ENCODE measurements around the gene CCDC92.

CCDC92 gene

GRCh38 chr12:124000111-124000510, 27.5 kb upstream of the CCDC92 start:
- no peaks in the 10 kb centered on the region for H3K27me3 ChIP-seq (ENCODE audit: control insufficient read depth, insufficient read depth, low read length)
- H3K4me1 ChIP-seq (ENCODE audit: control insufficient read depth, insufficient read depth, low read length): peaks cover 3% of the 10 kb centered on the region
- no peak overlapping the region for H3K4me3 ChIP-seq (ENCODE audit: low read length)
- H3K9ac ChIP-seq (ENCODE audit: low read depth, low read length): no peak overlapping the region
- H3K36me3 ChIP-seq (ENCODE audit: insufficient read depth, low read length): peaks cover 17% of the 10 kb centered on the region
- H3K9me3 ChIP-seq (replicated peaks; ENCODE audit: low read length): no peaks in the 10 kb centered on the region
- H3K4me2 ChIP-seq (ENCODE audit: low read length): no peak overlapping the region

DNA sequence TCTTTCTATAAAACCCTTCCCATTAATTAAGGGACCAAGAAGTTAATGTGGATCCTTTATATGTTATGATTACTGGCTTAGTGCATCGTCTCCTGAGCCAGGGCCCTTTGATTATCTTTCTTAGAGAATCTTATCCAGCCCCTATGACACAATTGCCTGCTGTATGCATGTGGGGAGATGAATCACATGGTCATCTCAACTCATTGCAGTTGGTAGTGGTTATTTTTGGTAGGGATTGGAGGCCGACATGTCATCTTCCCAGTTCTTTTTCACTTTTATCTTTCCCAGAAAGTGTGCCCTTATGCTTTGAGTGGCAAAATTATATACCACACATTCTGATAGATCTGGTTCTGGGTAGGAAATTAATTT, 26.3 kb upstream of the CCDC92 start:
- H3K9me3 ChIP-seq (replicated peaks; ENCODE audit: low read length): no peaks in the 10 kb centered on the region
- H3K36me3 ChIP-seq (ENCODE audit: insufficient read depth, low read length): peaks cover 15% of the 10 kb centered on the region
- no peak overlapping the region for H3K4me2 ChIP-seq (ENCODE audit: low read length)
- no peak overlapping the region for H3K9ac ChIP-seq (ENCODE audit: low read depth, low read length)
- H3K27me3 ChIP-seq (ENCODE audit: control insufficient read depth, insufficient read depth, low read length): no peaks in the 10 kb centered on the region
- H3K4me3 ChIP-seq (ENCODE audit: low read length): no peak overlapping the region
- H3K4me1 ChIP-seq (ENCODE audit: control insufficient read depth, insufficient read depth, low read length): peaks cover 11% of the 10 kb centered on the region

DNA sequence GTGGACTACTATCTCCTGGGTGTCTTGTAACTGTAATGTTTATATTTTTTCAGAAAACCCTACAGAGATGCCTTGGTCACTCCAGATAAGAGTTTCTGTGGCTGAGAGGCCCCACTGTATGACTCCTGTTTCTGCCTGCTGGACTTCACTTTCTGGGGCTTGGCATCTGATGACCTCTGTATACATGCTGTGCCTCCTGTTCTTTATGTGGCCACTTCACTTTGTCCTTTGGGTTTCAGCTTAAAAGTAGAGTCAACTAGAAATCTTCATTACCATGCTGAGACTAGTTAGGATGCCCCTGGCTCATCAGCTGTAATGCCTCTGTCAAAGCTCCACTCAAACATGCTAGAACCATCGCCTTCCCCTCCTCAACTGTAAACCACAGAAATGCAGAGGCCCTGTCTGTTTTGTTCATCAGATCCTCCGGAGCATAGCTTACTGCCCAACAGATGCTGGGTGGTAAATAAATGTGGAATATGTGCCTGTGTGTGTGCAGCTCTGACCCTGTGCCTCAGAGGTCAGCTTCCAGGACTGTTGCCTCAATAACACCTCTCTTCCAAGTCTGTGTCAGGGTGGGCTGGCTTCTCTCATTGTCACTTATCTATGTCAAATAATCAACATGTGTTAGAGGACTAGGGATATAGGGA, 25.8 kb upstream of the CCDC92 start:
- Histone ChIP-seq H3K9ac (ENCODE audit: low read depth, low read length) (no peak overlapping the region), H3K27me3 (ENCODE audit: control insufficient read depth, insufficient read depth, low read length) (no peaks in the 10 kb centered on the region), H3K4me1 (ENCODE audit: control insufficient read depth, insufficient read depth, low read length) (peaks cover 11% of the 10 kb centered on the region), H3K36me3 (ENCODE audit: insufficient read depth, low read length) (peaks cover 13% of the 10 kb centered on the region), H3K9me3 (replicated peaks; ENCODE audit: low read length) (no peaks in the 10 kb centered on the region), H3K4me3 (ENCODE audit: low read length) (no peak overlapping the region), H3K4me2 (ENCODE audit: low read length) (no peak overlapping the region)

DNA sequence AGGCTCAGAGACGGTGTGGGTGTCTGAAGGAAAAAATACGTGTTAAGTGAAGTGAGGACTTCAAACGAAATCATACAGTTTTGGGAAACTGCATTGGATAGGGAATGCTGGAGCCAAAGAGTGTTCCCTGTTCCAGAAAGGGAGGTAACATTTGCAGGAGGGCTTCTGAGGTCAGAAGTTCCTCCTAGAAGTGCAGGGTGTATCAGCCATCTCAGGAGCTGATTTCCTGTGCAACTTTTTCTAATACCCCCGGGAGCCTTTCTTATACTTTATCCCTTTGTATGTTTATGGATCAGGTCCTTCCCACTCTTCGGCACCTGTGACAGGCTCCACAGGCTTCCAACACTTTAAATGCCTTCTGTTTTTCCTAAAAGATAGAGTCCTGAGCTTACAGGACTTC, 25.3 kb upstream of the CCDC92 start:
- no peaks in the 10 kb centered on the region for H3K9me3 ChIP-seq (replicated peaks; ENCODE audit: low read length)
- H3K27me3 ChIP-seq (ENCODE audit: control insufficient read depth, insufficient read depth, low read length): no peaks in the 10 kb centered on the region
- H3K36me3 ChIP-seq (ENCODE audit: insufficient read depth, low read length): peaks cover 18% of the 10 kb centered on the region
- peaks cover 11% of the 10 kb centered on the region for H3K4me1 ChIP-seq (ENCODE audit: control insufficient read depth, insufficient read depth, low read length)
- H3K9ac ChIP-seq (ENCODE audit: low read depth, low read length): no peak overlapping the region
- no peak overlapping the region for H3K4me2 ChIP-seq (ENCODE audit: low read length)
- no peak overlapping the region for H3K4me3 ChIP-seq (ENCODE audit: low read length)

GRCh38 chr12:123997033-123997822, 24.6 kb upstream of the CCDC92 start:
- H3K4me3 ChIP-seq (ENCODE audit: low read length): no peak overlapping the region

DNA sequence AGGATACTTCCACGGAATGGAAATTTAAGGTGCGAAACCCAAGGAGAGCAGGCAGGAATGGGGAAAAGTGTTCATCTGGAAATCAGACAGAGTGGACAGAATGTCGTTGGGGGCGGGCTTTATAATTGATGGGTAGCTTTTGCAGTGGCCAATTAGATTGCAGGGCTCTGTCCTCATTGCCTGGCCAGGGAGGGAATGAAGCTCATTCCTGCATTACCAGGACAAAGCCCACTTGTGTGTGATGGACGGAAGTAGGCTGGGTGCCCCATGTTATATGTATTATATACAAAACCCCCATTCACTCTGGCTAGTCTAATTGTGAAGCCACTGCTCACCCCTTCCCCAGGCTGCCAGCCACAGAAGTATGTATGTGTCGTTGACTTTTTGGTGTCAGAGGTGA, 23.9 kb upstream of the CCDC92 start:
- Histone ChIP-seq H3K27me3 (ENCODE audit: control insufficient read depth, insufficient read depth, low read length) (no peaks in the 10 kb centered on the region), H3K36me3 (ENCODE audit: insufficient read depth, low read length) (peaks cover 23% of the 10 kb centered on the region), H3K4me1 (ENCODE audit: control insufficient read depth, insufficient read depth, low read length) (peaks cover 11% of the 10 kb centered on the region), H3K9me3 (replicated peaks; ENCODE audit: low read length) (no peaks in the 10 kb centered on the region), H3K4me2 (ENCODE audit: low read length) (no peak overlapping the region), H3K9ac (ENCODE audit: low read depth, low read length) (no peak overlapping the region), H3K4me3 (ENCODE audit: low read length) (no peak overlapping the region)

More at GRCh38 chr12:123997033-123997822, 24.6 kb upstream of the CCDC92 start:
- Histone ChIP-seq H3K9ac (ENCODE audit: low read depth, low read length) (no peak overlapping the region), H3K36me3 (ENCODE audit: insufficient read depth, low read length) (peaks cover 23% of the 10 kb centered on the region), H3K4me1 (ENCODE audit: control insufficient read depth, insufficient read depth, low read length) (peaks cover 11% of the 10 kb centered on the region), H3K4me2 (ENCODE audit: low read length) (no peak overlapping the region), H3K27me3 (ENCODE audit: control insufficient read depth, insufficient read depth, low read length) (no peaks in the 10 kb centered on the region), H3K9me3 (replicated peaks; ENCODE audit: low read length) (no peaks in the 10 kb centered on the region)

GRCh38 chr12:123995023-123995748, 22.6 kb upstream of the CCDC92 start:
- Histone ChIP-seq H3K9ac (ENCODE audit: low read depth, low read length) (no peak overlapping the region), H3K36me3 (ENCODE audit: insufficient read depth, low read length) (peaks cover 28% of the 10 kb centered on the region), H3K4me3 (ENCODE audit: low read length) (no peak overlapping the region), H3K4me1 (ENCODE audit: control insufficient read depth, insufficient read depth, low read length) (peaks cover 16% of the 10 kb centered on the region), H3K9me3 (replicated peaks; ENCODE audit: low read length) (no peaks in the 10 kb centered on the region), H3K4me2 (ENCODE audit: low read length) (no peak overlapping the region), H3K27me3 (ENCODE audit: control insufficient read depth, insufficient read depth, low read length) (no peaks in the 10 kb centered on the region)

- Histone ChIP-seq H3K36me3 (ENCODE audit: insufficient read depth, low read length) (peaks cover 25% of the 10 kb centered on the region), H3K4me1 (ENCODE audit: control insufficient read depth, insufficient read depth, low read length) (peaks cover 17% of the 10 kb centered on the region), H3K27me3 (ENCODE audit: control insufficient read depth, insufficient read depth, low read length) (no peaks in the 10 kb centered on the region)
These were observed 19.6 kb upstream of the CCDC92 start for GRCh38 chr12:123992118-123992825.

DNA sequence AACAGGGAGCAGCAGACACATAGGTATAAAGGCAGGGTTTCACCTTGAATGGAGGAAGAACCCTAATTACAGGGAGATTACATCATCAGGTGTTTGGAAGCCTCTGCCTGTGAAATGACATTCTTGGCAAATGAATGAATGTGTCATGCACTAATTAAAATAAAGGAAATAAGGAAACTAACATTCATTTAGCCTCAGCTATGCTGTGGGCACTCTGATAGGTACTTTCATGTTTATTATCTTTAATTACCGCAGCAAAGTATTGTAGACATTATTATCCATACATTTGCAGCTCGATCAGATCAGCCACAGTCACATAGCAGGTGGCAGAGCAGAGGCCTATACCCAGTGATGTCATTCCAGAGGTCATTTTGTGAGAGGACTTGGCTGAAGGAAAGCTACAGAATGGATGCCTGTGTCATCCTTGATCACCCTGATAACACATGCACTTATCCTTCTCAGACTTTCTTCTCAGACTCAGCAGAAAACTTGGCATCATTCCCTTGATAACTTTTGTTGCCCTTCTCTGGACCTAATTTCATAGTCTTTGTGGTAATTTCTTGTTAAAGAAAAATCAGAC, 18.8 kb upstream of the CCDC92 start:
- Histone ChIP-seq H3K4me2 (ENCODE audit: low read length) (no peak overlapping the region), H3K4me3 (ENCODE audit: low read length) (no peak overlapping the region), H3K4me1 (ENCODE audit: control insufficient read depth, insufficient read depth, low read length) (peaks cover 17% of the 10 kb centered on the region), H3K27me3 (ENCODE audit: control insufficient read depth, insufficient read depth, low read length) (no peaks in the 10 kb centered on the region), H3K36me3 (ENCODE audit: insufficient read depth, low read length) (peaks cover 25% of the 10 kb centered on the region), H3K9me3 (replicated peaks; ENCODE audit: low read length) (no peaks in the 10 kb centered on the region), H3K9ac (ENCODE audit: low read depth, low read length) (no peak overlapping the region)

More at GRCh38 chr12:123992118-123992825, 19.6 kb upstream of the CCDC92 start:
- Histone ChIP-seq H3K4me3 (ENCODE audit: low read length) (no peak overlapping the region), H3K9ac (ENCODE audit: low read depth, low read length) (no peak overlapping the region), H3K9me3 (replicated peaks; ENCODE audit: low read length) (no peaks in the 10 kb centered on the region), H3K4me2 (ENCODE audit: low read length) (no peak overlapping the region)

GRCh38 chr12:123990511-123990910, 17.9 kb upstream of the CCDC92 start:
- Histone ChIP-seq H3K9me3 (replicated peaks; ENCODE audit: low read length) (no peaks in the 10 kb centered on the region), H3K9ac (ENCODE audit: low read depth, low read length) (no peak overlapping the region), H3K36me3 (ENCODE audit: insufficient read depth, low read length) (peaks cover 25% of the 10 kb centered on the region), H3K4me1 (ENCODE audit: control insufficient read depth, insufficient read depth, low read length) (peaks cover 17% of the 10 kb centered on the region), H3K4me3 (ENCODE audit: low read length) (no peak overlapping the region), H3K4me2 (ENCODE audit: low read length) (no peak overlapping the region), H3K27me3 (ENCODE audit: control insufficient read depth, insufficient read depth, low read length) (no peaks in the 10 kb centered on the region)

DNA sequence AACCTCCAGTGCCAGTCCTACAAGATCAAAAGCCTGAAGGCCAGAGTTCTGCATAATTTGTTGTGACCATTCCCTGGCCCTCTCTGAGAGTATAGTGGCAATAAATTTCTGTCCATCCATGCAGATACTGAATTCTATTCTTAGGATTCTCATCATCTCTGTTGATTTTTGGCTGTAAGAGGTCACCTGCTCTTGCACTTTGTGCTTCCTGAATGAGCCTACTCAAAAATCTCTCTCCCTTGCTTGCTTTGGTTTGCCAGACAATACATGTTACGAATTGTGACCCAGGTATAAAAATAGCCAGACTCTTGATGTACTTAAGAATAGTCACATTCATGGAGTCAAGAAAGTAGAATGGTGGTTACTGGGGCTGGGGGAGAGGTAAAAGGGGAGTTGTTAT, 17.1 kb upstream of the CCDC92 start:
- Histone ChIP-seq H3K9me3 (replicated peaks; ENCODE audit: low read length) (no peaks in the 10 kb centered on the region), H3K36me3 (ENCODE audit: insufficient read depth, low read length) (peaks cover 25% of the 10 kb centered on the region), H3K27me3 (ENCODE audit: control insufficient read depth, insufficient read depth, low read length) (no peaks in the 10 kb centered on the region), H3K4me2 (ENCODE audit: low read length) (no peak overlapping the region), H3K4me1 (ENCODE audit: control insufficient read depth, insufficient read depth, low read length) (peaks cover 10% of the 10 kb centered on the region), H3K4me3 (ENCODE audit: low read length) (no peak overlapping the region), H3K9ac (ENCODE audit: low read depth, low read length) (no peak overlapping the region)

All from skeletal muscle satellite cell (primary cell).